GM19025 (cell line): Measurements from ENCODE around the gene SCYL2.
A peak's percentile ranks its signal among the peaks of the same experiment; 100 is the strongest.
"Not testable (repeated sequence)": the region's sequence is repeated elsewhere in the genome, so short reads cannot be mapped to it uniquely, and the experiment has no call there.

ENCODE experiments used
- ATAC-seq: cut with Tn5 transposase; IDR thresholded peaks from one replicate; pipeline ENCODE4 v1.9.1; 2021; ENCODE audit warnings: mild to moderate bottlenecking, low read depth, moderate library complexity; ENCODE audit not compliant: unreplicated experiment

SCYL2 gene, protein sequence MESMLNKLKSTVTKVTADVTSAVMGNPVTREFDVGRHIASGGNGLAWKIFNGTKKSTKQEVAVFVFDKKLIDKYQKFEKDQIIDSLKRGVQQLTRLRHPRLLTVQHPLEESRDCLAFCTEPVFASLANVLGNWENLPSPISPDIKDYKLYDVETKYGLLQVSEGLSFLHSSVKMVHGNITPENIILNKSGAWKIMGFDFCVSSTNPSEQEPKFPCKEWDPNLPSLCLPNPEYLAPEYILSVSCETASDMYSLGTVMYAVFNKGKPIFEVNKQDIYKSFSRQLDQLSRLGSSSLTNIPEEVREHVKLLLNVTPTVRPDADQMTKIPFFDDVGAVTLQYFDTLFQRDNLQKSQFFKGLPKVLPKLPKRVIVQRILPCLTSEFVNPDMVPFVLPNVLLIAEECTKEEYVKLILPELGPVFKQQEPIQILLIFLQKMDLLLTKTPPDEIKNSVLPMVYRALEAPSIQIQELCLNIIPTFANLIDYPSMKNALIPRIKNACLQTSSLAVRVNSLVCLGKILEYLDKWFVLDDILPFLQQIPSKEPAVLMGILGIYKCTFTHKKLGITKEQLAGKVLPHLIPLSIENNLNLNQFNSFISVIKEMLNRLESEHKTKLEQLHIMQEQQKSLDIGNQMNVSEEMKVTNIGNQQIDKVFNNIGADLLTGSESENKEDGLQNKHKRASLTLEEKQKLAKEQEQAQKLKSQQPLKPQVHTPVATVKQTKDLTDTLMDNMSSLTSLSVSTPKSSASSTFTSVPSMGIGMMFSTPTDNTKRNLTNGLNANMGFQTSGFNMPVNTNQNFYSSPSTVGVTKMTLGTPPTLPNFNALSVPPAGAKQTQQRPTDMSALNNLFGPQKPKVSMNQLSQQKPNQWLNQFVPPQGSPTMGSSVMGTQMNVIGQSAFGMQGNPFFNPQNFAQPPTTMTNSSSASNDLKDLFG

DNA sequence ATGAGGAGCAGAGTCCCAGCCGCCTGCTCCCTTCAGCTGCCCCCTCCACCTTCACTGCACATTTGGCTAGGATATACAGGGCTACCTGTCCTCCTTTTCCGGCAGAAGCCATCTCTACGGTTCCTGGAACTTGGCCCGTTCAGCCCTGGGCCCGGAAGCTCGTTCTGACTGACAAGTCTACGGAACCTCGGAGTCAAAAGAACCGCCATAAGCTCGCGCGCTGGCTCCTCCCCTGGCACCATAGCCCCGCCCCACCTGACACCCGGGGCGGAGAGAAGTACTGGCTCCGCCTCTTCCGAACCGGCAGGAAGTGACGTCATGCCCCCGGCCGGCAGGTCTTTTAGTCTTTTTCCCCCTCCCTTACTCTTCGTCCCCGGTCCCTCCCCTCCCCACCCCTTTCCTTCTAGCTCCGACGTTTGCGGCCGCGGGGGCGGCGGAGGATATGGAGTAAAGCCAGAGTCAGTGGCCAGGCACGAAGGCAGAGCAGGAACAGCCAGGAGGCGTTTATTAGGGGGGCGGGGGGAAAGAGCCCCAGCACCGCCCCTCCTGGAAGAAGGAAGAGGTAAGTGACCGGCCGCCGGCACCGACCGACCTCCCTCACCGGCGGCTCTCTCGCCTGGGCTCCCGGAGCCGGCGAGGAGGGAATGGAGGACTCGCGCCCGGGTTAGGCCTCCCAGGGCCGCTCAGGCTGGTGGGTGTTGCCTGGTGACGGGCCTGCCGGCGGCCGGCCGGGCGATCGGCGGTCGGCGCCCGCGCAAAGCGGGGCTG lies at the start of gene SCYL2, which contains the start of gene DEPDC4:
Gene SCYL2, plus strand, starts transcription at position 343 of the 768 bp plus-strand sequence. CDS start 15,794 bp downstream, outside the sequence.
Gene DEPDC4, minus strand, starts transcription at position 245 of the 768 bp plus-strand sequence. Its CDS starts 3 bp downstream, at position 242.
- peak; percentile 86 for ATAC-seq

DNA sequence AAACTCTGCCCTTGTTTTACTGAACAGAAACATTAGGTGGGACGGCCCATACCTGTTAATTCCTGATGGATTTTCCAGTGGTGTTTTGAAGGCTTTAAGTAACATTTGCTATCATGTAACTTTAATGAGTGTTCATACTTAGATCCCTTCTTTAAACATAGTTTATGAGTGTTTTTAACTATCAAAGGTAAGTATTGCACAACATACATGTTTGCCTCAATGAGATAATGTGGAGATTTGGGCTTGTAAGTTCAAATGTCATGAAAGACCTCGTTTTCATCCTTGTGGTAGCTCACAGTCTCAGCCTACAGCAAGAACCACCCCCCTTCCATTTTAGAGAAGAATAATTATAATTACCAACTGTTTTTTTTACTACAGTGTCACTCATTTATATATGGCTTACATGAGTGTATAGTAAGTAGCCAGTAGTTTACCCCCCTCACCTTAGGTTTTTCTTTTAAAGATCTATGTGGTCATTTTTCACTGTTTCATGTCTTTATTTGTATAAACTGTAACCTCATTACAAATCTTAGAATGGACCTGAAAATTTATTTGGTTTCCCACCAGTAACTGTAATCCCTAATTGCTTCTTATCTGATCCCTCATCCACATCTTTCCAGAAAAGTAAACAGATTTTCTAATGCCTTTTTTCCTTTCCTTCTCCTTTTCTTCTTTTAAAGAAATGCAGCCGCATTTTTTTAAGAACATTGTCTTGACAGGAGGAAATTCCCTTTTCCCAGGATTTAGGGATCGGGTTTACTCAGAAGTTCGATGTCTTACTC lies 47.5 kb upstream of the SCYL2 start:
- ATAC-seq = no peak

DNA sequence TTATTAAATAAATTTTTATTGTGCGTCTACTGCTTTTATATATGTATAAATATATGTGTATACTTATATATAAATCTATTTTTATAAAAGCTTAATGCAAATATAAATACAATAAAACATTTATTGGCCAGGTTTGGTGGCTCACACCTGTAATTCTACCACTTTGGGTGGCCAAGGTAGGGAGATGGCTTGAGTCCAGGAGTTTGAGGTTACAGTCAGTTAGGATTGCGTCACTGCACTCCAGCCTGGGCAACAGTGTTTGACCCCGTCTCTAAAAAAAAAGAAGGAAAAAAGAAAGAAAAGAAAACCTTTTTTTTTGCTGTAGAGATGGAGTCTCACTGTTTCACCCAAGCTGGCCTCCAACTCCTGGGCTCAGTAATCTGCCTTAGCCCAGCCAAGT lies 45.5 kb upstream of the SCYL2 start:
- no peak for ATAC-seq

DNA sequence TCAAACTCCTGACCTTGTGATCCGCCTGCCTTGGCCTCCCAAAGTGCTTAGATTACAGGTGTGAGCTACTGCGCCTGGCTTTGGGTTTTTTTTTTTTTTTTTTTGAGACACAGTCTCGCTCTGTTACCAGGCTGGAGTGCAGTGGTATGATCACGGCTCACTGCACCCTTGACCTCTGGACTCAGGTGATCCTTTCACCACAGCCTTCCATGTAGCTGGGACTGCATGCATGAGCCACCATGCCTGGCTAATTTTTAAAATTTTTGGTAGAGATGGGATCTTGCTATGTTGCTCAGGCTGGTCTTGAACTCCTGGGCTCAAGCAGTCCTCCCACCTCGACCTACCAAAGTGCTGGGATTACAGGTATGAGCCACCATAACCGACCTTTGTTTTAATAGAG lies 44.8 kb upstream of the SCYL2 start:
- not testable (repeated sequence) for ATAC-seq

DNA sequence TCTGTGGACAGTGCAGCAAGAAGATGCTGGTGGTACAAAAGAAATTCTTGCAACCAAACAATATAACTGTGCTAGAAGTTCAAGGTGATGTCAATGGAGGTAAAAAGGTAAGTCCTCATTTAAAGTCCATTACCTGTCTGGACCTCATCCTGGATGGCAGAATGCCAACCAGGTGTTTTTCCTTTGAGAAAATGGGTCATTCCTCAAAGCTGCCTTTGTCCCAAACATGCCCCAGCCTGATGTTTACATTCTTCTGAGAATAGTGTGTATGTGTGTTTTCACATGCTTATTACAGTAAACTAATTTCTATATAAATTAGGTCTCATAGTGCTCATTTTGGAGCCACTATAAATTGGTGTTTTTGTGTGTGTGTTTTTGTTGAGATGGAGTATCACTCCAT lies 41.5 kb upstream of the SCYL2 start:
- ATAC-seq = no peak

DNA sequence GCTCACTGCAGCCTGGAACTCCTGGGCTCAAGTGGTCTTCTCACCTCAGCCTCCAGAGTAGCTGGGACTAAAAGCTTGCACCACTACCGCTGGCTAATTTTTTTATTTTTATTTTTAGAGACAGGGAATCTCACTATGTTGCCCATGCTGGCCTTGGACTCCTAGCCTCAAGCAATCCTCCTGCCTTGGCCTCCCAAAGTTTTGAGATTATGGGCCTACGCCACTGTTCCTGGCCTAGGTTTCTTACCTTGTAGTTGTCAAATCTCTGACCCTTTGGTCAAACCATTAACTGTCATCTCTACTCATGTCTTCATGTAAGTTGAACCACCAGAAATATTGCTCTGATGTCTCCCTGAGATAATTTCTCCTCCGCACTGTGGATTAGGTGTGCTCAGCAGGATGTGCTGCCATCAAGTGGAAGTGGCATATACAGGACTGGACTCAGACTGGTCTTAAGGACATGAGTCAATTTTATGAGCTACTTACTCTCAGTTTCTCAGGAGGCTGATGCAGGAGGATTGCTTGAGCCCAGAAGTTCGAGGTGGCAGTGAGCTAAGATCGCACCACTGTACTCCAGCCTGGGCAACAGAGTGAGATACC lies 37.8 kb upstream of the SCYL2 start:
- no peak for ATAC-seq

DNA sequence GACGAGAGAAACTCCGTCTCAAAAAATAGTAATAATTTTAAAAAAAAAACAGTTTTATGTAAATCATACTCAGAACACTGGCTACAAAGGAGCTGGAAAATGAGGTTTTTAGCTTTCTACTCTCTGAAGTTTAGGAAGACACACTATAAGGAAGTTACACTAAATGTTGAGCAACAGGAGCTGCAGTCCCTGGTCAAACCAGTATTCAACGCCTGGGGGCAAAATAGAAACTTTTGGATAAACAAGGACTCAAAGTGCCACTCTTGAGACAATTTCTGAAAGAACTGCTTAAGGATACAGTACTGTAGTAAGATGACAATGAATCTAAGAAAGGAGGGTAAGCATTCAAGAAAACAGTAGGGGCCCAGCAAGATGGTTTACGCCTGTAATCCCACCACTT lies 37.1 kb upstream of the SCYL2 start:
- no peak for ATAC-seq

DNA sequence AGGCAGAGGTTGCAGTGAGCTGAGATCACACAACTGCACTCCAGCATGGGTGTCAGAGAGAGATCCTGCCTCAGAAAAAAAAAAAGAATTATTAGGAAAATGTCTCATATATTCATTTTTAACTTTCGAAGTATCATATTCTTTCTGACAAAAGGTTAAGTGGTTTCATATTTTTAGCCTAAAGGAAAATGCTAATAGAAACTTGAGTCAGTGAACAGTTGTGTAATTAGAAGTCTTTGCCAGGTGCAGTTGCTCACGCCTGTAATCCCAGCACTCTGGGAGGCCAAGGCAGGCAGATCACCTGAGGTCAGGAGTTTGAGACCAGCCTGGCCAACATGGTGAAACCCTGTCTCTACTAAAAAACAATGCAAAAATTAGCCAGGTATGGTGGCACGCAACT lies 35.1 kb upstream of the SCYL2 start:
- ATAC-seq = not testable (repeated sequence)

DNA sequence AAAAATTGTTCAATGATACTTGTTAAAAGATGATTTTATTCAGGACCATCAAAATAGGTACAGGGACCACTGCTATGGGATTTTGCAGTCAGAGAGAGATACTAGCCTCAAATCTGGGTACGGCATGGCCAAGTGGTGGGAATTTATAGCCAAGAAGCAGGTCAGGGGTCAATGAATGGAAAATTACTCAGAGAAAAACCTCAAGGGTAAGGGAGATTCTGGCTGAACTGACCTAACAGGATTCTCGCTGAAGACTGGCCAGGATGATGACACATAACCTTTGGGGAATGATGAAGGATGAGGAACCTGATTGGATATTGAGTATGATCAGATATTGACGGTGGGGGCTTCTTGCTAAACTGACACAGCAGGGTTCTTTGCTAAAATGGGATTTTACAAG lies 32.8 kb upstream of the SCYL2 start:
- ATAC-seq = no peak

DNA sequence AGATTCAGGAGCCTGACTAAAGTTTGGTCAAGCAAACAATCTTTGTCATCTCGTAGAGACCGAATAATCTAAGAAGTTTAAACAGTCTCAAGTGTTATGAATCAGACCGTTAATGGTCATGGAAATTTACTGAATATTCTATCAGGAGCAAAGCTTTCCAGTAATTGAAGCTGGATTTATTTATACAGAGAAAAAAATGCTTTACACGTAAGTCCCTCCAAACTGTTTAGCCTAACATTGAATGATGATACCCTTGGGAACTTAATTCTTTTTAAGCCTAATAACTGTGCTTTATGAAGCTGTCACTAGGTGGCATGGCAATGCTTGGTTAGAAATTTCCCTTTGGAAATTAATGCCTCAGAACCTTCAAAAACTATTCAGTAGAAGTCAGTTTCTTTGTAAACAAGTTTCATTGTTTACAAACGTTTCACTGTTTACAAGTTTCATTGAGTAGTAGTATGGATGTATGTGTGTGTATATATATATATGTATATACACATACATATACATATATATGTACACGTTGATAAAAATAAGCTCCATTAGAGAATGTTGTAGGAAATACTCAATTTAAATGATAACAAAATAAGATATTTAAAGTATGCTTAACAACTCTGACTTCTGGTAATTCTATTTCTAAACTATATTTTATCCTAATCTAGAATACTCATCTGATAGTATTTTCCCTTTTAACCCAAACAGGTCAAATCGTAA lies 32.2 kb upstream of the SCYL2 start:
- no peak for ATAC-seq

DNA sequence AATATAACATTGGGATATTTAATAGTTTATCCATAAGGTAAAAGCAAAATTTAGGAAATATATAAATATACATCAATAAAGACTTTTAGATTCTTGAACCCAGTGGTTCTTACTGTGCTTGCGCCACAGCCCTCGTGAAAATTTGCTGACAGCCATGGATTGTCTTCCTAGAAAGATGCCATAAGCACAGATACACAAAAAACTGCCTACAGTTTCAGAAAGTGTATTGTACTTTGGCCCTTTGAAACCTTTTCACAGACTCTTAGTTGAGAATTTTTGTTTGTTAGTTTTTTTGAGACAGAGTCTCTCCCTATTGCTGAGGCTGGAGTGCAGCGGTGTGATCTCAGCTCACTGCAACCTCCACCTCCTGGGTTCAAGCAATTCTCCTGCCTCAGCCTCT lies 28.2 kb upstream of the SCYL2 start:
- no peak for ATAC-seq

DNA sequence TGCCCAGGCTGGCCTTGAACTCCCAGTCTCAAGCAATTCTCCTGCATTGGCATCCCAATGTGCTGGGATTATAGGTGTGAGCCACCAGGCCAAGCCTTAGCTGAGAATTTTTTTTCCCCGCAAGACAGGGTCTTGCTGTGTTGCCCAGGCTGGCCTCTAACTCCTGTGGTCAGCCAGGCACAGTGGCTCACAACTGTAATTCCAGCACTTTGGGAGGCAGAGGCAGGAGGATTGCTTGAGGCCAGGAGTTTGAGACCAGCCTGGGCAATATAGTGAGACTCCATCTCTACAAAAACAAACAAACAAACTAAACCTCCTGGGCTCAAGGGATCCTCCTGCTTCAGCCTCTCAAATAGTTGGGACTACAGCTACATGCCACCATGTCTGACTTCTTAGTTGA lies 27.4 kb upstream of the SCYL2 start:
- ATAC-seq = no peak

DNA sequence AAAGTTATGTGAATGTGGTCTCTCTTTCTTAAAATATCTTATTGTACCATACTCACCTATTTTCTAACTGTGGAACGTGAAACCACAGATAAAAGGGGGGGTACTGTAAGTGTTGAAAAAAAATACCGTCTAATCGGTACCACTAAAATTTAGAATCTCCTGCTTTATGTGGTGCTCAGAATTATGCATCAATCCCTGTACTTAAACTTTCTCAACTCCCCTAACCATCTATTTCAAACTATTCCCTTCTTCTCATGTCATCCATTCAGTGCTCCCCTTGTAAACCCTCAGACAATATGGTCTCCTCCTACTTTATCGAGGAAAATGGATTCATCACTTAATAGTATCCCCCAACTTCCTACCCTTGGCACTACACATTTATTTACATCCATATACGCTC lies 23.8 kb upstream of the SCYL2 start:
- no peak for ATAC-seq

DNA sequence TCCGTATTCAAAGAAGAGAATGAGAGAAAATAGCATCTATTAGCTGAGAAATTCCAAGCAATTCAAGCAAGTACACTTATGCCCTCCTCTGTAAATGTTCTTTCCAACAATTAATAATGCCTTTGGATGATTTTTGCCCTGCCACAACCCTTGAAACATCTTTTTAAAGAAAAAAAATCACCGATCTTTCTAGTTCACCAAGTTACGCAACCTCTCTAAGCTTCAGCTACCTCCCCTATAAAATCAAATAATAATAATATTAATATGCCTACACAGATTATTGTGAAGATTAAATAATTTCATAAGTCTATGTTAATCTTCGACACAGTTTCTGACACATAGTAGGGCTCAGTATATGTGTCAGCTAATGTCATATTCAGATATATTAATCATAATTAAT lies 19.2 kb upstream of the SCYL2 start:
- ATAC-seq = no peak

DNA sequence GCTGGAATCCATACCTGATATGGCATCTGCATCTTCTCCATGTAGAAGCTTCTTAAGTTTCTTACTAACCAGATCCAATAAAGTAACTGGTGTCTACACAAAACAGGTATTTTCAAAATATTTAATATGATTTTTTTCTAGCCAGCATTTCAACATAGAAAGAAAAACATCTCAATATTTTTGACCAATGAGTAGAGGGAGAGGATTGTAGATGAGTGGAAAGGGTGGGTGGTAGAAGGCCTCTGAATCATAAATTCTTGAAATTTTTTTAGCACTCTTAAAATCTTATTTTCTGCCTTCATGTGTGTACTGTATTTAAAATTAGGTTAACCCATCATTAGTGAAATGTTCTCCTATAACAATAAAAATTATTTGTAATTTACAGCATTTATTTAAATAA lies 18.1 kb upstream of the SCYL2 start:
- ATAC-seq = no peak

DNA sequence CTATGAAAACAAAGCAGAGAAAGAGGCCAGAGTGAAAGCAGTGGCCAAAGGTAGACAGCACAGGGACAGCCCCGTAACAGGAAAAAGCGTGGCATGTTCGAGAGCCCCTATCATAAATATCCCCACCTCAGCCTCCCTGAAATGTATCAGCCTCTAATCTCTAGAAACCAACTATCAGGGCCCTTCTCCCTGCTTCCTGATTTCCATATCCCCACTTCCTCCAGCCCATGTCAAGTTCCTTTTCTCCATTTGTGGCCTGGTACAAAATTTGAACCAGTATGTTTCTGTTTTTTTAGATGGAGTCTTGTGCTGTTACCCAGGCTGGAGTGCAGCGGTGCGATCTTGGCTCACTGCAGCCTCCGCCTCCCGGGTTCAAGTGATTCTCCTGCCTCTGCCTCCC lies 17.0 kb upstream of the SCYL2 start:
- ATAC-seq = no peak

DNA sequence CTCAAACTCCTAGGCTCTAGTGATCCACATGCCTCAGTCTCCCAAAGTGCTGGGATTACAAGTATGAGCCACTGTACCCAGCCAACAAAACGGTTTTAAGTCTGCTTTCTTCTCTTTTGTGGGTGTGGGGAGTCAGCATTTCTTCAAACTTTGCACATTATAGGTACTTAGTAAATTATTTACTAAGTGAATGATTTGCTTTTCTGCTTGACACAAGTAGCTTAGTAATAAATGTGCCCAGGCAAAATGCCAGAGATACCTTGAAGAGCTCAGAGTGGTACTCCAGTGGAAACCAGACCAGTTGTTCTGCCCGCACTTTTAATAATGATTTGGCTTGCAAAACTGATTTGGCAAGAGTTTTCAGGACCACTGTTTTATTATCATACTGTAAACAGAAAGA lies 15.1 kb upstream of the SCYL2 start:
- ATAC-seq = no peak

DNA sequence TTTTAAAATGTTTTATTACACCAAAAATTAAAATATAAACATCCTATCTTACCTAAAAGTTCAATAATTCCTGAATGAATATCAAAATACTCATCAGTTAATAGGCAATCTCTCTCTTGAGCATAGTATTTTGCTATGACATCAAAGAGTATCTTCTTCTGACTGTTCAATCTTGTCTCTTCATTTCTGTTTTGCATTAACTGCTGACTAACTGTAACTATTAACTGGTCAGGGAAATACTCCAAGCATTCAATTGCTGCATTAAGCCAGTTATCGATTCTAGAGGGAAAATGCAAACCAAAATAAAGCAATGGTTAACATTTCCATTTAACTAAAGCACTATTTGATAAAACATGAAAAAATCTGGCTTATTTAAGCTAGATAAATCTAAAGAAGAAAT lies 13.5 kb upstream of the SCYL2 start:
- ATAC-seq = no peak

DNA sequence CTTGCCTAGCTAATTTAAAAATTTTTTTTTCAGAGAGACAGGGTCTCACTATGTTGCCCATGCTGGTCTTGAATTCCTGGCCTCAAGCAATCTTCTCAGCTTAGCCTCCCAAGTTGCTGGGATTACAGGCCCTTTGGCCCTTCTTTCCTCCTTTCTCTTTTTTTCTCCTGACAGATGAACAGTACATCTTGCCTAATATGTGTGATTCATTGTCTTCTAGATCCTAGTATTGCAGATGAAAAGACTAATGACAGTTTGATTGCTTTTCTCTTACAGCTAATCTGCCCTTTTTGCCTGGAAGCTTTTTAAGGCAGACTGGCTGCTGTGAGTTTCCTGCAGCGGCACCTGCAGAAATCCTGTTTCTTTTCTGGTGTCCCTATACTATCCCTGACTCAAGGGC lies 12.1 kb upstream of the SCYL2 start:
- ATAC-seq = no peak
